H1 (cell line): ENCODE measurements around the gene MDFIC. TPM values are rescaled to one million over a fixed set of nuclear protein-coding genes. Genes with fewer than 3 reads are reported as not detected.

Source experiments
- CTCF ChIA-PET: fragments of 300-600 bp; sonication (Branson Sonifier 250); formaldehyde crosslinking; loops from one replicate; lab custom pipeline; 2021; ENCODE audit not compliant: partially characterized antibody; lab: Charles Lee
- POLR2A ChIA-PET: fragments of 300-600 bp; sonication (Branson Sonifier 250); formaldehyde crosslinking; loops from one replicate; lab custom pipeline; 2021; ENCODE audit warnings: inconsistent platforms; ENCODE audit not compliant: partially characterized antibody; lab: Charles Lee
- DNase-seq, 2 experiments: peaks; one replicate each; pipeline versions ENCODE4 v3.0.0 to v3.0.0-alpha.2; 2010 to 2022; ENCODE audit warnings: low spot score in 2 of 2, low read depth in 1 of 2, mixed read lengths in 1 of 2
- FAIRE-seq: peaks from 2 replicates; lab custom pipeline; 2011; peaks lifted over from hg19 to GRCh38; lab: Jason Lieb, UNC
- H2AFZ ChIP-seq: 2 replicates; pipeline ENCODE4 v1.8.1; 2012; ENCODE audit warnings: low read length, inconsistent platforms
- H2AK5ac ChIP-seq: 2 replicates; pipeline ENCODE4 v1.6.1; 2013; ENCODE audit warnings: low read depth, low read length
- H2BK120ac ChIP-seq: replicated peaks from 2 replicates; pipeline ENCODE3; 2013; ENCODE audit warnings: low read depth, low read length, inconsistent platforms
- H2BK12ac ChIP-seq: 2 replicates; pipeline ENCODE4 v1.6.1; 2013; ENCODE audit warnings: low read depth, low read length
- H2BK15ac ChIP-seq: 2 replicates; pipeline ENCODE4 v1.6.1; 2013; ENCODE audit warnings: low read length
- H2BK20ac ChIP-seq: 2 replicates; pipeline ENCODE4 v1.6.1; 2013; ENCODE audit warnings: low read length
- H2BK5ac ChIP-seq: 2 replicates; pipeline ENCODE4 v1.6.1; 2013; ENCODE audit warnings: low read depth, low read length
- H3K14ac ChIP-seq: 2 replicates; pipeline ENCODE4 v1.6.1; 2013; ENCODE audit warnings: inconsistent platforms; ENCODE audit not compliant: insufficient read length
- H3K18ac ChIP-seq: 2 replicates; pipeline ENCODE4 v1.6.1; 2013; ENCODE audit warnings: low read length; ENCODE audit errors: extremely low read depth
- H3K23ac ChIP-seq: 2 replicates; pipeline ENCODE4 v1.6.1; 2013; ENCODE audit warnings: inconsistent platforms; ENCODE audit not compliant: insufficient read length
- H3K23me2 ChIP-seq: 2 replicates; pipeline ENCODE4 v1.6.1; 2013; ENCODE audit warnings: low read depth, low read length
- H3K27ac ChIP-seq: 2 replicates; pipeline ENCODE4 v1.6.1; 2011; ENCODE audit warnings: low read depth, low read length, inconsistent platforms
- H3K27me3 ChIP-seq, 4 experiments: replicated peaks in 1 of 4; 1 replicate in 1 of 4; 2 replicates in 3 of 4; pipeline versions ENCODE4 v1.6.1 to v1.8.1; 2011 to 2013; ENCODE audit warnings: low read length in 3 of 4, mild to moderate bottlenecking in 3 of 4, inconsistent platforms in 2 of 4, mixed read lengths in 2 of 4, moderate library complexity in 1 of 4; ENCODE audit not compliant: control insufficient read depth in 3 of 4, insufficient read depth in 3 of 4; ENCODE audit errors: extremely low read depth in 1 of 4
- H3K36me3 ChIP-seq, 4 experiments: 2 replicates each; pipeline versions ENCODE4 v1.6.1 to v1.8.1; 2011 to 2013; ENCODE audit warnings: mild to moderate bottlenecking in 4 of 4, low read length in 3 of 4, moderate library complexity in 2 of 4, control low read depth in 1 of 4, inconsistent platforms in 1 of 4; ENCODE audit not compliant: insufficient read depth in 4 of 4, control insufficient read depth in 2 of 4
- H3K4ac ChIP-seq: replicated peaks from 2 replicates; pipeline ENCODE3; 2013; ENCODE audit warnings: low read length, low read depth, mixed read lengths, inconsistent platforms; ENCODE audit not compliant: insufficient read length
- H3K4me1 ChIP-seq, 4 experiments: replicated peaks in 1 of 4; 1 replicate in 1 of 4; 2 replicates in 3 of 4; pipeline versions ENCODE4 v1.6.1 to v1.8.1; 2011 to 2013; ENCODE audit warnings: low read length in 3 of 4, inconsistent platforms in 2 of 4, mixed read lengths in 1 of 4; ENCODE audit not compliant: insufficient read depth in 4 of 4, control insufficient read depth in 3 of 4
- H3K4me2 ChIP-seq, 2 experiments: 2 replicates each; pipeline versions ENCODE4 v1.6.1 to v1.8.1; 2011 to 2013; ENCODE audit warnings: low read depth in 2 of 2, low read length in 2 of 2, control low read depth in 1 of 2, inconsistent platforms in 1 of 2, mild to moderate bottlenecking in 1 of 2; ENCODE audit not compliant: insufficient read depth in 1 of 2
- H3K4me3 ChIP-seq, 4 experiments: fragments of 200-600, 300-600 bp in 1 of 4; sonication (generic), shearing (Covaris generic), sonication (Bioruptor Twin) in 1 of 4; 2 replicates each; pipeline versions ENCODE4 v1.5.1 to v1.8.1; 2011 to 2016; ENCODE audit warnings: low read length in 4 of 4, low read depth in 3 of 4, control low read depth in 2 of 4, inconsistent platforms in 2 of 4, mild to moderate bottlenecking in 2 of 4, mixed read lengths in 1 of 4, moderate library complexity in 1 of 4; ENCODE audit not compliant: insufficient read depth in 2 of 4; ENCODE audit errors: extremely low read depth in 1 of 4
- H3K56ac ChIP-seq: replicated peaks from 2 replicates; pipeline ENCODE3; 2013; ENCODE audit warnings: low read depth, mild to moderate bottlenecking, mixed read lengths, low read length, inconsistent platforms; ENCODE audit not compliant: insufficient read length
- H3K79me1 ChIP-seq: 2 replicates; pipeline ENCODE4 v1.6.1; 2013; ENCODE audit warnings: low read depth, low read length, control low read depth
- H3K79me2 ChIP-seq, 2 experiments: 2 replicates each; pipeline versions ENCODE4 v1.6.1 to v1.8.1; 2012 to 2013; ENCODE audit warnings: low read length in 2 of 2, mild to moderate bottlenecking in 2 of 2, inconsistent platforms in 1 of 2; ENCODE audit not compliant: insufficient read depth in 2 of 2, control insufficient read depth in 1 of 2
- H3K9ac ChIP-seq, 4 experiments: replicated peaks in 1 of 4; 1 replicate in 1 of 4; 2 replicates in 3 of 4; pipeline versions ENCODE4 v1.6.1 to v1.8.1; 2011 to 2013; ENCODE audit warnings: low read depth in 3 of 4, low read length in 3 of 4, control low read depth in 2 of 4, mild to moderate bottlenecking in 2 of 4, moderate library complexity in 2 of 4, inconsistent platforms in 1 of 4; ENCODE audit errors: extremely low read depth in 1 of 4
- H3K9me3 ChIP-seq, 2 experiments: 2 replicates each; pipeline versions ENCODE4 v1.6.1 to v1.8.1; 2012 to 2013; ENCODE audit warnings: mild to moderate bottlenecking in 2 of 2, moderate library complexity in 2 of 2, control low read depth in 1 of 2, inconsistent platforms in 1 of 2, low read depth in 1 of 2, low read length in 1 of 2, mixed read lengths in 1 of 2; ENCODE audit not compliant: insufficient read depth in 2 of 2
- H4K20me1 ChIP-seq, 2 experiments: replicated peaks in 1 of 2; 2 replicates each; pipeline versions ENCODE3 to v1.8.1; 2011 to 2013; ENCODE audit warnings: inconsistent platforms in 2 of 2, low read length in 2 of 2, mild to moderate bottlenecking in 1 of 2; ENCODE audit not compliant: insufficient read depth in 2 of 2, control insufficient read depth in 1 of 2
- H4K5ac ChIP-seq: 2 replicates; pipeline ENCODE4 v1.6.1; 2013; ENCODE audit warnings: low read length, low read depth, mixed read lengths, inconsistent platforms; ENCODE audit not compliant: insufficient read length
- H4K8ac ChIP-seq: 2 replicates; pipeline ENCODE4 v1.8.0; 2013; ENCODE audit warnings: mild to moderate bottlenecking, moderate library complexity, low read length, inconsistent platforms; ENCODE audit not compliant: insufficient read depth; ENCODE audit errors: extremely low read depth
- H4K91ac ChIP-seq: replicated peaks from 2 replicates; pipeline ENCODE3; 2013; ENCODE audit warnings: low read length, mixed read lengths, inconsistent platforms; ENCODE audit not compliant: insufficient read length
- EP300 ChIP-seq, 2 experiments: IDR thresholded peaks; 1 replicate in 1 of 2; 2 replicates in 1 of 2; pipeline ENCODE4 v1.6.1; 2011 to 2012; ENCODE audit warnings: low read depth in 2 of 2, low read length in 2 of 2, mild to moderate bottlenecking in 2 of 2, borderline replicate concordance in 1 of 2, inconsistent platforms in 1 of 2, moderate library complexity in 1 of 2
- EZH2 ChIP-seq: fragments of 200-600 bp; sonication (generic); IDR thresholded peaks from 2 replicates; pipeline ENCODE4 v1.7.1; 2012; ENCODE audit warnings: low read depth, mild to moderate bottlenecking, moderate library complexity, low read length, inconsistent platforms; ENCODE audit not compliant: severe bottlenecking
- GABPA ChIP-seq: IDR thresholded peaks from 2 replicates; pipeline ENCODE4 v1.6.1; 2011; ENCODE audit warnings: mild to moderate bottlenecking, low read length, moderate library complexity, borderline replicate concordance; ENCODE audit not compliant: insufficient read depth
- JUND ChIP-seq: IDR thresholded peaks from 2 replicates; pipeline ENCODE4 v1.6.1; 2011; ENCODE audit warnings: mild to moderate bottlenecking, improper control_type of control experiment, low read length
- KDM5A ChIP-seq: fragments of 200-600 bp; IDR thresholded peaks from 2 replicates; pipeline ENCODE4 v1.7.1; 2012; ENCODE audit warnings: mild to moderate bottlenecking, low read length, inconsistent platforms, mixed read lengths
- MAFK ChIP-seq: IDR thresholded peaks from 2 replicates; pipeline ENCODE4 v1.6.1; 2012; ENCODE audit warnings: low read depth, mild to moderate bottlenecking, improper control_type of control experiment, low read length
- NRF1 ChIP-seq: IDR thresholded peaks from 2 replicates; pipeline ENCODE4 v1.6.1; 2011; ENCODE audit warnings: mild to moderate bottlenecking, low read depth, low read length, improper control_type of control experiment
- POLR2A ChIP-seq, 2 experiments: IDR thresholded peaks; 1 replicate in 1 of 2; 2 replicates in 1 of 2; pipeline ENCODE4 v1.6.1; 2011; ENCODE audit warnings: low read depth in 2 of 2, low read length in 2 of 2, mild to moderate bottlenecking in 2 of 2; ENCODE audit errors: control extremely low read depth in 1 of 2
- RFX5 ChIP-seq: IDR thresholded peaks from 2 replicates; pipeline ENCODE4 v1.6.1; 2011; ENCODE audit warnings: low read depth, low read length, improper control_type of control experiment, borderline replicate concordance
- RXRA ChIP-seq: IDR thresholded peaks from 2 replicates; pipeline ENCODE4 v1.6.1; 2011; ENCODE audit warnings: low read depth, mild to moderate bottlenecking, low read length, moderate library complexity; ENCODE audit not compliant: insufficient read depth
- SIN3A ChIP-seq, 2 experiments: IDR thresholded peaks in 1 of 2; conservative IDR thresholded peaks in 1 of 2; 2 replicates each; pipeline ENCODE4 v1.6.1; 2011 to 2012; ENCODE audit warnings: low read length in 2 of 2, improper control_type of control experiment in 1 of 2, low read depth in 1 of 2, mild to moderate bottlenecking in 1 of 2
- SP1 ChIP-seq: IDR thresholded peaks from 2 replicates; pipeline ENCODE4 v1.6.1; 2011; ENCODE audit warnings: low read depth, low read length
- TAF7 ChIP-seq: optimal IDR thresholded peaks from 2 replicates; pipeline ENCODE3; 2011; ENCODE audit warnings: low read depth, mild to moderate bottlenecking, inconsistent platforms, low read length, moderate library complexity, borderline replicate concordance
- ZNF274 ChIP-seq: IDR thresholded peaks from 2 replicates; pipeline ENCODE4 v1.7.0; 2012; ENCODE audit warnings: low read length, borderline replicate concordance; ENCODE audit errors: extremely low read depth
- WGBS, 2 experiments: shearing (Covaris generic) in 1 of 2; methylation state at CpG; one replicate each; pipeline versions ENCODE4 v1.1.6 to v1.1.7; 2013 to 2015; ENCODE audit warnings: low lambda C conversion rate in 2 of 2, mixed read lengths in 2 of 2, inconsistent platforms in 1 of 2, low coverage in 1 of 2, missing lambda C conversion rate in 1 of 2; ENCODE audit not compliant: insufficient replicate concordance in 2 of 2, insufficient coverage in 1 of 2, insufficient read length in 1 of 2; ENCODE audit errors: extremely low coverage in 1 of 2, missing lambda C conversion rate in 1 of 2; 5-methylcytosine and 5-hydroxymethylcytosine counted together
- polyA plus RNA-seq, 7 experiments: library from polyadenylated mRNA; depleted of rRNA in 3 of 7; stranded (reverse) in 5 of 7; unstranded in 2 of 7; fragments of >200 nt in 5 of 7; fragments of 200-250 nt in 2 of 7; gene quantifications; 1 replicate in 5 of 7; 2 replicates in 1 of 7; 4 replicates in 1 of 7; pipeline versions ENCODE4 v1.2.1 to v1.2.3, GENCODE V29; 2011 to 2013; ENCODE audit warnings: missing spikeins in 2 of 7, mixed read lengths in 2 of 7
- total RNA-seq: library from RNA; stranded (reverse); fragmentation: NEBNext Ultra II Directional; extraction: Animal tissue kit (Norgen Biotek cat#: 25700); gene quantifications from 2 replicates; pipeline ENCODE4 v1.2.1, GENCODE V29; 2021

Gene MDFIC
- total and polyA plus RNA-seq, 2 of the 8 experiments (the other 6 are each of a cell fraction or from before 2014, with no cell fraction given), result 2.3 to 11.4 TPM

GRCh38 chr7:114940220-114940619 lies 18.3 kb downstream of the MDFIC start:
- DNase-seq (no peak), FAIRE-seq (no peak)
- Histone ChIP-seq H3K4me3 (no peak overlapping the region), H4K8ac (no peak overlapping the region), H3K4ac (no peak overlapping the region), H3K18ac (no peak overlapping the region), H3K36me3 (no peaks in the 10 kb centered on the region; a peak in 1 of 8 replicates), H2AK5ac (no peak overlapping the region), H4K91ac (no peak overlapping the region), H3K4me2 (no peak overlapping the region), H2BK15ac (no peak overlapping the region), H3K4me1 (peaks cover 0 to 7% (median 3%) of the 10 kb centered on the region in 4 experiments; a peak in 3 of 7 replicates), H3K56ac (no peak overlapping the region), H3K27ac (no peak overlapping the region), H3K23ac (no peak overlapping the region), H3K9ac (no peak overlapping the region), H3K14ac (no peak overlapping the region), H2BK120ac (no peak overlapping the region), H2AFZ (no peak overlapping the region), H4K20me1 (no peaks in the 10 kb centered on the region), H2BK20ac (no peak overlapping the region), H3K79me1 (no peaks in the 10 kb centered on the region), H3K23me2 (no peaks in the 10 kb centered on the region), H3K79me2 (no peaks in the 10 kb centered on the region), H3K27me3 (no peaks in the 10 kb centered on the region), H2BK5ac (no peak overlapping the region), H2BK12ac (no peak overlapping the region), H3K9me3 (no peaks in the 10 kb centered on the region), H4K5ac (no peak overlapping the region)
- CTCF ChIA-PET, result interaction anchor here (1.0 to 2.8 kb wide), 9 partner anchors 9 to 117 kb away, joined by 3 to 12 read pairs (median 4); no protein-coding TSS in a partner anchor
- POLR2A ChIA-PET, result no interaction called here
- WGBS, 2 experiments, result 83% methylated on average over 3 of the region's 3 CpGs; no CpG with 5 or more reads in 1 of the 2 experiments
- TF ChIP-seq TAF7 (no peak), NRF1 (no peak), MAFK (no peak), ZNF274 (no peak), EP300 (IDR thresholded peaks at IDR 0.05; ENCODE audit: borderline replicate concordance in 1 of 2, low read depth in 2 of 2, low read length in 2 of 2) (no peak), RFX5 (no peak), POLR2A (IDR thresholded peaks at IDR 0.05; ENCODE audit: control extremely low read depth in 1 of 2, low read depth in 2 of 2, low read length in 2 of 2) (no peak), SP1 (no peak), KDM5A (no peak), SIN3A (conservative IDR thresholded peaks at IDR 0.05 in 1 of 2, IDR thresholded peaks at IDR 0.05 in 1 of 2; ENCODE audit: low read depth in 1 of 2, low read length in 2 of 2) (no peak), EZH2 (no peak), GABPA (no peak), RXRA (no peak), JUND (no peak)
